H1 (cell line): ENCODE measurements around the gene ASB1. TPM values are rescaled to one million over a fixed set of nuclear protein-coding genes. Genes with fewer than 3 reads are reported as not detected.

Source experiments
- CTCF ChIA-PET: fragments of 300-600 bp; sonication (Branson Sonifier 250); formaldehyde crosslinking; loops from one replicate; lab custom pipeline; 2021; ENCODE audit not compliant: partially characterized antibody; lab: Charles Lee
- POLR2A ChIA-PET: fragments of 300-600 bp; sonication (Branson Sonifier 250); formaldehyde crosslinking; loops from one replicate; lab custom pipeline; 2021; ENCODE audit warnings: inconsistent platforms; ENCODE audit not compliant: partially characterized antibody; lab: Charles Lee
- DNase-seq, 2 experiments: peaks; one replicate each; pipeline versions ENCODE4 v3.0.0 to v3.0.0-alpha.2; 2010 to 2022; ENCODE audit warnings: low spot score in 2 of 2, low read depth in 1 of 2, mixed read lengths in 1 of 2
- FAIRE-seq: peaks from 2 replicates; lab custom pipeline; 2011; peaks lifted over from hg19 to GRCh38; lab: Jason Lieb, UNC
- H2AFZ ChIP-seq: 2 replicates; pipeline ENCODE4 v1.8.1; 2012; ENCODE audit warnings: low read length, inconsistent platforms
- H2AK5ac ChIP-seq: 2 replicates; pipeline ENCODE4 v1.6.1; 2013; ENCODE audit warnings: low read depth, low read length
- H2BK120ac ChIP-seq: replicated peaks from 2 replicates; pipeline ENCODE3; 2013; ENCODE audit warnings: low read depth, low read length, inconsistent platforms
- H2BK12ac ChIP-seq: 2 replicates; pipeline ENCODE4 v1.6.1; 2013; ENCODE audit warnings: low read depth, low read length
- H2BK15ac ChIP-seq: 2 replicates; pipeline ENCODE4 v1.6.1; 2013; ENCODE audit warnings: low read length
- H2BK20ac ChIP-seq: 2 replicates; pipeline ENCODE4 v1.6.1; 2013; ENCODE audit warnings: low read length
- H2BK5ac ChIP-seq: 2 replicates; pipeline ENCODE4 v1.6.1; 2013; ENCODE audit warnings: low read depth, low read length
- H3K14ac ChIP-seq: 2 replicates; pipeline ENCODE4 v1.6.1; 2013; ENCODE audit warnings: inconsistent platforms; ENCODE audit not compliant: insufficient read length
- H3K18ac ChIP-seq: 2 replicates; pipeline ENCODE4 v1.6.1; 2013; ENCODE audit warnings: low read length; ENCODE audit errors: extremely low read depth
- H3K23ac ChIP-seq: 2 replicates; pipeline ENCODE4 v1.6.1; 2013; ENCODE audit warnings: inconsistent platforms; ENCODE audit not compliant: insufficient read length
- H3K23me2 ChIP-seq: 2 replicates; pipeline ENCODE4 v1.6.1; 2013; ENCODE audit warnings: low read depth, low read length
- H3K27ac ChIP-seq: 2 replicates; pipeline ENCODE4 v1.6.1; 2011; ENCODE audit warnings: low read depth, low read length, inconsistent platforms
- H3K27me3 ChIP-seq, 4 experiments: replicated peaks in 1 of 4; 1 replicate in 1 of 4; 2 replicates in 3 of 4; pipeline versions ENCODE4 v1.6.1 to v1.8.1; 2011 to 2013; ENCODE audit warnings: low read length in 3 of 4, mild to moderate bottlenecking in 3 of 4, inconsistent platforms in 2 of 4, mixed read lengths in 2 of 4, moderate library complexity in 1 of 4; ENCODE audit not compliant: control insufficient read depth in 3 of 4, insufficient read depth in 3 of 4; ENCODE audit errors: extremely low read depth in 1 of 4
- H3K36me3 ChIP-seq, 4 experiments: 2 replicates each; pipeline versions ENCODE4 v1.6.1 to v1.8.1; 2011 to 2013; ENCODE audit warnings: mild to moderate bottlenecking in 4 of 4, low read length in 3 of 4, moderate library complexity in 2 of 4, control low read depth in 1 of 4, inconsistent platforms in 1 of 4; ENCODE audit not compliant: insufficient read depth in 4 of 4, control insufficient read depth in 2 of 4
- H3K4ac ChIP-seq: replicated peaks from 2 replicates; pipeline ENCODE3; 2013; ENCODE audit warnings: low read length, low read depth, mixed read lengths, inconsistent platforms; ENCODE audit not compliant: insufficient read length
- H3K4me1 ChIP-seq, 4 experiments: replicated peaks in 1 of 4; 1 replicate in 1 of 4; 2 replicates in 3 of 4; pipeline versions ENCODE4 v1.6.1 to v1.8.1; 2011 to 2013; ENCODE audit warnings: low read length in 3 of 4, inconsistent platforms in 2 of 4, mixed read lengths in 1 of 4; ENCODE audit not compliant: insufficient read depth in 4 of 4, control insufficient read depth in 3 of 4
- H3K4me2 ChIP-seq, 2 experiments: 2 replicates each; pipeline versions ENCODE4 v1.6.1 to v1.8.1; 2011 to 2013; ENCODE audit warnings: low read depth in 2 of 2, low read length in 2 of 2, control low read depth in 1 of 2, inconsistent platforms in 1 of 2, mild to moderate bottlenecking in 1 of 2; ENCODE audit not compliant: insufficient read depth in 1 of 2
- H3K4me3 ChIP-seq, 4 experiments: fragments of 200-600, 300-600 bp in 1 of 4; sonication (generic), shearing (Covaris generic), sonication (Bioruptor Twin) in 1 of 4; 2 replicates each; pipeline versions ENCODE4 v1.5.1 to v1.8.1; 2011 to 2016; ENCODE audit warnings: low read length in 4 of 4, low read depth in 3 of 4, control low read depth in 2 of 4, inconsistent platforms in 2 of 4, mild to moderate bottlenecking in 2 of 4, mixed read lengths in 1 of 4, moderate library complexity in 1 of 4; ENCODE audit not compliant: insufficient read depth in 2 of 4; ENCODE audit errors: extremely low read depth in 1 of 4
- H3K56ac ChIP-seq: replicated peaks from 2 replicates; pipeline ENCODE3; 2013; ENCODE audit warnings: low read depth, mild to moderate bottlenecking, mixed read lengths, low read length, inconsistent platforms; ENCODE audit not compliant: insufficient read length
- H3K79me1 ChIP-seq: 2 replicates; pipeline ENCODE4 v1.6.1; 2013; ENCODE audit warnings: low read depth, low read length, control low read depth
- H3K79me2 ChIP-seq, 2 experiments: 2 replicates each; pipeline versions ENCODE4 v1.6.1 to v1.8.1; 2012 to 2013; ENCODE audit warnings: low read length in 2 of 2, mild to moderate bottlenecking in 2 of 2, inconsistent platforms in 1 of 2; ENCODE audit not compliant: insufficient read depth in 2 of 2, control insufficient read depth in 1 of 2
- H3K9ac ChIP-seq, 4 experiments: replicated peaks in 1 of 4; 1 replicate in 1 of 4; 2 replicates in 3 of 4; pipeline versions ENCODE4 v1.6.1 to v1.8.1; 2011 to 2013; ENCODE audit warnings: low read depth in 3 of 4, low read length in 3 of 4, control low read depth in 2 of 4, mild to moderate bottlenecking in 2 of 4, moderate library complexity in 2 of 4, inconsistent platforms in 1 of 4; ENCODE audit errors: extremely low read depth in 1 of 4
- H3K9me3 ChIP-seq, 2 experiments: 2 replicates each; pipeline versions ENCODE4 v1.6.1 to v1.8.1; 2012 to 2013; ENCODE audit warnings: mild to moderate bottlenecking in 2 of 2, moderate library complexity in 2 of 2, control low read depth in 1 of 2, inconsistent platforms in 1 of 2, low read depth in 1 of 2, low read length in 1 of 2, mixed read lengths in 1 of 2; ENCODE audit not compliant: insufficient read depth in 2 of 2
- H4K20me1 ChIP-seq, 2 experiments: replicated peaks in 1 of 2; 2 replicates each; pipeline versions ENCODE3 to v1.8.1; 2011 to 2013; ENCODE audit warnings: inconsistent platforms in 2 of 2, low read length in 2 of 2, mild to moderate bottlenecking in 1 of 2; ENCODE audit not compliant: insufficient read depth in 2 of 2, control insufficient read depth in 1 of 2
- H4K5ac ChIP-seq: 2 replicates; pipeline ENCODE4 v1.6.1; 2013; ENCODE audit warnings: low read length, low read depth, mixed read lengths, inconsistent platforms; ENCODE audit not compliant: insufficient read length
- H4K8ac ChIP-seq: 2 replicates; pipeline ENCODE4 v1.8.0; 2013; ENCODE audit warnings: mild to moderate bottlenecking, moderate library complexity, low read length, inconsistent platforms; ENCODE audit not compliant: insufficient read depth; ENCODE audit errors: extremely low read depth
- H4K91ac ChIP-seq: replicated peaks from 2 replicates; pipeline ENCODE3; 2013; ENCODE audit warnings: low read length, mixed read lengths, inconsistent platforms; ENCODE audit not compliant: insufficient read length
- CBX8 ChIP-seq: fragments of 300-800, 300-1000 bp; sonication (generic); IDR thresholded peaks from 2 replicates; pipeline ENCODE4 v1.7.1; 2016; ENCODE audit warnings: low read depth, low read length, borderline replicate concordance
- CEBPB ChIP-seq: IDR thresholded peaks from 2 replicates; pipeline ENCODE4 v1.6.1; 2012; ENCODE audit warnings: low read depth, low read length
- FOSL1 ChIP-seq: IDR thresholded peaks from 2 replicates; pipeline ENCODE4 v1.6.1; 2011; ENCODE audit warnings: mild to moderate bottlenecking, low read depth, low read length, moderate library complexity; ENCODE audit not compliant: insufficient read depth
- MAFK ChIP-seq: IDR thresholded peaks from 2 replicates; pipeline ENCODE4 v1.6.1; 2012; ENCODE audit warnings: low read depth, mild to moderate bottlenecking, improper control_type of control experiment, low read length
- POLR2A ChIP-seq, 2 experiments: IDR thresholded peaks; 1 replicate in 1 of 2; 2 replicates in 1 of 2; pipeline ENCODE4 v1.6.1; 2011; ENCODE audit warnings: low read depth in 2 of 2, low read length in 2 of 2, mild to moderate bottlenecking in 2 of 2; ENCODE audit errors: control extremely low read depth in 1 of 2
- POLR2AphosphoS5 ChIP-seq: IDR thresholded peaks from 2 replicates; pipeline ENCODE4 v1.6.1; 2011; ENCODE audit warnings: low read depth, low read length
- RBBP5 ChIP-seq: IDR thresholded peaks from 2 replicates; pipeline ENCODE4 v1.7.1; 2012; ENCODE audit warnings: low read depth, mild to moderate bottlenecking, inconsistent platforms, low read length, moderate library complexity, borderline replicate concordance
- SIN3A ChIP-seq, 2 experiments: IDR thresholded peaks in 1 of 2; conservative IDR thresholded peaks in 1 of 2; 2 replicates each; pipeline ENCODE4 v1.6.1; 2011 to 2012; ENCODE audit warnings: low read length in 2 of 2, improper control_type of control experiment in 1 of 2, low read depth in 1 of 2, mild to moderate bottlenecking in 1 of 2
- YY1 ChIP-seq: IDR thresholded peaks from 2 replicates; pipeline ENCODE4 v1.6.1; 2011; ENCODE audit warnings: low read depth, mild to moderate bottlenecking, low read length
- WGBS, 2 experiments: shearing (Covaris generic) in 1 of 2; methylation state at CpG; one replicate each; pipeline versions ENCODE4 v1.1.6 to v1.1.7; 2013 to 2015; ENCODE audit warnings: low lambda C conversion rate in 2 of 2, mixed read lengths in 2 of 2, inconsistent platforms in 1 of 2, low coverage in 1 of 2, missing lambda C conversion rate in 1 of 2; ENCODE audit not compliant: insufficient replicate concordance in 2 of 2, insufficient coverage in 1 of 2, insufficient read length in 1 of 2; ENCODE audit errors: extremely low coverage in 1 of 2, missing lambda C conversion rate in 1 of 2; 5-methylcytosine and 5-hydroxymethylcytosine counted together
- polyA plus RNA-seq, 7 experiments: library from polyadenylated mRNA; depleted of rRNA in 3 of 7; stranded (reverse) in 5 of 7; unstranded in 2 of 7; fragments of >200 nt in 5 of 7; fragments of 200-250 nt in 2 of 7; gene quantifications; 1 replicate in 5 of 7; 2 replicates in 1 of 7; 4 replicates in 1 of 7; pipeline versions ENCODE4 v1.2.1 to v1.2.3, GENCODE V29; 2011 to 2013; ENCODE audit warnings: missing spikeins in 2 of 7, mixed read lengths in 2 of 7
- total RNA-seq: library from RNA; stranded (reverse); fragmentation: NEBNext Ultra II Directional; extraction: Animal tissue kit (Norgen Biotek cat#: 25700); gene quantifications from 2 replicates; pipeline ENCODE4 v1.2.1, GENCODE V29; 2021
- TF ChIP-seq, protein P1 (sequence below): IDR thresholded peaks from 2 replicates; pipeline ENCODE4 v1.6.1; 2011; ENCODE audit warnings: low read length, improper control_type of control experiment

Gene ASB1
- total and polyA plus RNA-seq, 2 of the 8 experiments (the other 6 are each of a cell fraction or from before 2014, with no cell fraction given), result 24.1 to 36.0 TPM

DNA sequence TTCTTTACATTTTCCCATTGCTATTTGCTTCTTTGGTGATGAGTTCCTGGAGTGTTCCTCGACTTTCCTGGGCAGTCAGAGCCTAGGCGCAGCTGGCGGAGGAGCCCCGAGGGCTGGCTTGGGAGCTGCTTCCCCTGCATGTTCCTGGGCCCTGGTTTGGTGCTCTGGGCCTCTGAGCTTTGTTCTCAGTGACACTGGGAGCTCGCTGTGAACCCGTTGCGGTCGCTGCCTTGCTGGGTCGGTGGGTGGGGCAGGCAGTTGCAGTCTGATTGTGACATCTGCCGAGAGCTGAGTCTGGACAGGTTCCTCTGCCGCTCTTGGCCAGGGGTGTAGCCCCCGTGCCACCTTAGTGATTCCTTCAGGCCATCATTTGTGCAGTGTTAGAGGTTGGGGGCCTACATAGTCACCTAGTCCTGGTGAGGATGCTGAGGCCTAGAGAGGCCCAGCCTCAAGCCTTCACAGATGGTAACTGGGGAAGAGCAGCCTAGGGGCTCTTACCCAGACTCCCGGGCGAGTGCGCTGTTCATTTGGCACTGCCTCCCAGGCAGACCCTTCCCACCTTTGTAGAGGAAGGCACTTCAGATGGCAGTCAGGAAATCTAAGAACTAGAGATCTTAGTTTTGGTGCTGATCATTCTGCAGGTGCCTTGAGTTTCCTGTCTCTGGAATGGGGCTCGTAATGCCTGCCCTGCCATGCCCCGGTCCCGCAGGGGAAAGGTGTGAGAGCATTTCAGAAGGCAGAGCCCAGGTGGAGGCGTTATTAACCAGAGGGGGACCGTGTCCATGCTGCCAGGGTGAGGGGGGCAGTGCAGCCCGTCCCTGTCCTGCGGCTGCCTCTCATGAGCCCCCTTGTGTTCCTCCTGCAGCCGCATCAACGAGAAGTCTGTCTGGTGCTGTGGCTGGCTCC is 8.4 kb downstream of the ASB1 start:
- H3K36me3 ChIP-seq, result peaks cover 12 to 39% (median 14%) of the 10 kb centered on the region in 4 experiments; a peak in 7 of 8 replicates
- H4K91ac ChIP-seq, result no peak overlapping the region
- H4K20me1 ChIP-seq, result peaks cover 6 to 23% of the 10 kb centered on the region in 2 experiments
- no peak overlapping the region for H4K8ac ChIP-seq
- H3K14ac ChIP-seq, result no peak overlapping the region
- peaks cover 9% of the 10 kb centered on the region; the same call in 1 of the 2 replicates for H3K79me1 ChIP-seq
- DNase-seq (no peak), FAIRE-seq (no peak)
- no peak overlapping the region for H2BK120ac ChIP-seq
- WGBS, 2 experiments, result 94% methylated on average over 24 of the region's 24 CpGs; no CpG with 5 or more reads in 1 of the 2 experiments
- no peak overlapping the region for H3K18ac ChIP-seq
- peaks cover 16 to 77% of the 10 kb centered on the region in 2 experiments for H3K79me2 ChIP-seq
- no peak overlapping the region for H3K4me3 ChIP-seq
- no peak overlapping the region for H3K27ac ChIP-seq
- no peak overlapping the region for H2BK15ac ChIP-seq
- H3K23me2 ChIP-seq, result no peaks in the 10 kb centered on the region
- no peak overlapping the region for H2BK20ac ChIP-seq
- H3K56ac ChIP-seq, result no peak overlapping the region
- no peak overlapping the region for H3K23ac ChIP-seq
- no peak overlapping the region for H2AK5ac ChIP-seq
- H2AFZ ChIP-seq, result no peak overlapping the region
- no peak overlapping the region for H3K4ac ChIP-seq
- H2BK12ac ChIP-seq, result no peak overlapping the region
- H3K9me3 ChIP-seq, result no peaks in the 10 kb centered on the region
- no peak overlapping the region; the same call in 1 of the 2 replicates for H2BK5ac ChIP-seq
- ChIA-PET POLR2A (no interaction called here), CTCF (interaction anchor here (6.8 kb wide), 1 partner anchor 66 kb away, joined by 68 read pairs; no protein-coding TSS in a partner anchor)
- H3K9ac ChIP-seq, result no peak overlapping the region
- H3K4me1 ChIP-seq, result no peaks in the 10 kb centered on the region
- H3K4me2 ChIP-seq, result no peak overlapping the region
- H4K5ac ChIP-seq, result no peak overlapping the region
- no peaks in the 10 kb centered on the region for H3K27me3 ChIP-seq
- TF ChIP-seq RBBP5 (no peak), MAFK (no peak), CBX8 (no peak), YY1 (no peak), FOSL1 (no peak), CEBPB (no peak), SIN3A (conservative IDR thresholded peaks at IDR 0.05 in 1 of 2, IDR thresholded peaks at IDR 0.05 in 1 of 2; ENCODE audit: low read depth in 1 of 2, low read length in 2 of 2) (no peak), POLR2AphosphoS5 (no peak), POLR2A (IDR thresholded peaks at IDR 0.05; ENCODE audit: control extremely low read depth in 1 of 2, low read depth in 2 of 2, low read length in 2 of 2) (no peak)
- TF ChIP-seq, protein P1, sequence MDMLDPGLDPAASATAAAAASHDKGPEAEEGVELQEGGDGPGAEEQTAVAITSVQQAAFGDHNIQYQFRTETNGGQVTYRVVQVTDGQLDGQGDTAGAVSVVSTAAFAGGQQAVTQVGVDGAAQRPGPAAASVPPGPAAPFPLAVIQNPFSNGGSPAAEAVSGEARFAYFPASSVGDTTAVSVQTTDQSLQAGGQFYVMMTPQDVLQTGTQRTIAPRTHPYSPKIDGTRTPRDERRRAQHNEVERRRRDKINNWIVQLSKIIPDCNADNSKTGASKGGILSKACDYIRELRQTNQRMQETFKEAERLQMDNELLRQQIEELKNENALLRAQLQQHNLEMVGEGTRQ, result no peak
